Measurements from ENCODE around the gene CSGALNACT2.

Gene CSGALNACT2

DNA sequence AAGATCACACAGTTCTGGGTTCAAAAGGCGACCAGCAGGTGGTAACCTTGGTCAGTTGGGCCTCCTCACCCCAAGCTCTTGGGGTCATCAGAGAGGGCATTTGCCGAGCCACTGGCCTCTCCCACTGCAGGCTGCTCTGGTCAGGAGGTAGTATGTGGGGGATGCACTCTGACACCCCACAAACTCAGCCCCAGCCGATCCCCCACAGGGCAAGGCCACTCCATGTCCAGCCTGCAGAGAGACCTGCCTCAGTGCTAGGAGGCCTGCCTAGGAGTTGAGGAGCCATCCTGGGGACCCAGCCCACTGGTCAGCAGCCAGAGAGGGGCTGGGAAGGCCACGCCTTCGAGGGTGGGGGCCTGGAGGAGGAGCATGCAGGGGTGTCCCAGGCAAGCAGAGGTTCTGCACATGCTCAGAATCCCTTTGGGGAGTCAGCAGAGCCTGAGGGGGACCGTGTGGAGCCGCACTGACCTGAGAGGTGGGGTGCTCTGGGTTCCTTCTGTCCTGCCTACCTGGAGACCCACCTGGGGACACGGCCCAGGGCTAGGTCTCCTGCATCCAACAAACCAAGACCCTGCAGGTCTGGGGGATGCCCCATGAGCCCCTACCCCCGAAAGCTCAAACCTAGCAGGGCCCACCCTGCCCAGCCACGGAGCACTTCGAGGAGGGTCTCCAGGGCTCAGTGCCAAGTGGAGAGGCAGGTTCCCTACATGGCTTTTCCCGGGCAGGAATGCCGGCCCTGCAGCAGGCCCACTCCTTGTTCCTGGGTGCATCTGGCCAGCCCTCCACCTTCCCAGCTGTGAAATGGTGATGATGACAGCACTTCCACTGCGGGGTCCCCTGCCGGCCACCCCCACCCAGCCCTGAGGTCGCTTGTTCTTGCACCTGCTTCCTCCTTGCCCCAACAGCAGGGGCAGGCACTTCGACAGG is 70.2 kb downstream of the CSGALNACT2 start:
- H3K27me3 Mint-ChIP-seq = no peaks in the 10 kb centered on the region
- peaks cover 6 to 11% of the 10 kb centered on the region in 2 donors for H3K4me1 Mint-ChIP-seq

DNA sequence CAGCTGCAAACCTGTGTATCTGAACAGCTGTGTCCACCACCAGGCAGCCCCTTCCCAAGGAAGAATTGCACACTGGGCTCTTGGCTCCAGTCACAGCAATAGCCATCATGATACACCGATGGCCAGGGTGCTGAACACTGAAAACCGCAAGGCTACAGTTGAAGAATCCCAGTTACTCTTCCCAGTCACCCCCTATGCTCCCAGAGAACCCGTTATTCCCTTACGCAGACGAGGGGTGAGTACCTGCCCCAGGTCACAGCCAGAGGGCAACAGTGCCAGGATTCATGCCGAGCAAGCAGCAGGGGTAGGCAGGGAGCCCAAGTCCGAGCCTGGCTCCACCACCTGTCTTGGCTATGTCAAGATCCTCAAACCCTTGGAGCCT is 70.8 kb downstream of the CSGALNACT2 start:
- ATAC-seq (replicated peaks) = no peak
- no peak overlapping the region for H3K27ac Mint-ChIP-seq

More for the DNA sequence above, 70.2 kb downstream of the CSGALNACT2 start:
- Mint-ChIP-seq H3K9me3 (no peaks in the 10 kb centered on the region), H3K36me3 (no peaks in the 10 kb centered on the region), H3K4me3 (no peak overlapping the region), H3K27ac (no peak overlapping the region)
- ATAC-seq (replicated peaks) (no peak), DNase-seq (no peak)

DNA sequence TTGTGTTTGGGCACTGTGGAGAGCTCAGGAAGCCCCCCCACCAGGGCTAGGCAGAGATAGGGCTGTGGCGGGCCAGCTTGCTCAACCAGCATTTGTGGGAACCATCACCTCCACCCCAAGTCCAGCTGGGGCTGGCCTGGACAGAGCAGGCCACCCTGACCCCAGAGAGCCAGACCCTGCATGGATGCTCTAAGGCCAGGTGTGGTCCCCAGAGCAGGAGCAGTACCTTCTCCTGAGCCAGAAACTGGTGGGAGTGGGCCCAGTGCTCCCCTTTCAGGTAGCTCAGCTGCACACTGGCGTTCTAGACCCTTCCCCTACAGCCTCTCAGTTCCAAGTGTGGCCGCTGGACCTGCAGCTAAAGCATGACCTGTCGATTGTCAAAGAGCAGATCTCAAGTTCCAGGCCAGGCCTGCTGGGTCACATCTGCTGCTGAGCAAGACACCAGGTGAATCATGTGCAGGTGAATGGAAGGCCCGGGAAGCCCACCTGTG is 71.5 kb downstream of the CSGALNACT2 start:
- H3K27me3 Mint-ChIP-seq = no peaks in the 10 kb centered on the region
- H3K27ac Mint-ChIP-seq = no peak overlapping the region
- no peaks in the 10 kb centered on the region for H3K9me3 Mint-ChIP-seq
- no peak overlapping the region for H3K4me3 Mint-ChIP-seq
- H3K36me3 Mint-ChIP-seq = no peaks in the 10 kb centered on the region
- peaks cover 4 to 11% of the 10 kb centered on the region in 2 donors for H3K4me1 Mint-ChIP-seq
- no peak for ATAC-seq (replicated peaks)
- DNase-seq = no peak

More for the DNA sequence above, 70.8 kb downstream of the CSGALNACT2 start:
- Mint-ChIP-seq H3K4me1 (peaks cover 4 to 11% of the 10 kb centered on the region in 2 donors), H3K4me3 (no peak overlapping the region), H3K36me3 (no peaks in the 10 kb centered on the region), H3K27me3 (no peaks in the 10 kb centered on the region), H3K9me3 (no peaks in the 10 kb centered on the region)
- no peak for DNase-seq

DNA sequence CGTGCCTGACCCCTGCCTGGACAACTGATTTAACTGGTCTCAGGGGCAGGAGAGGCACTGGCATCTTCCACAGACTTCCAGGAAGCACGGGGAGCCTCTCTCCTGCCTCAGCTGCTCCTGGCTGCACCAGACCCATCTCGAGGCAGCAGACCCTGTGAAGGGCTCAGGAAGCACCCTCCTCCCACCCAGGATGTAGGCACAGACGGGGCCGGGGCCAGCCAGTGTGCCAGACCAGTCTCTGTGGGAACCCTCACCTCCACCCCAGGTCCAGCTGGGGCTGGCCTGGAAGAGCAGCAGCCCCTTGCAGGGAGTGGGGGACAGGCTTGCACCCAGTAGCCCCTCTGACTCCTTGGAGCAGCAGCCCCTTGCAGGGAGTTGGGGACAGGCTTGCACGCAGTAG is 72.3 kb downstream of the CSGALNACT2 start:
- no peaks in the 10 kb centered on the region for H3K9me3 Mint-ChIP-seq
- ATAC-seq (replicated peaks) (peak in 1 of 2 donors; percentile 10), DNase-seq (no peak)
- no peaks in the 10 kb centered on the region for H3K27me3 Mint-ChIP-seq
- no peak overlapping the region for H3K27ac Mint-ChIP-seq
- H3K4me1 Mint-ChIP-seq = peaks cover 4 to 6% of the 10 kb centered on the region in 2 donors
- H3K36me3 Mint-ChIP-seq = no peaks in the 10 kb centered on the region
- no peak overlapping the region for H3K4me3 Mint-ChIP-seq

DNA sequence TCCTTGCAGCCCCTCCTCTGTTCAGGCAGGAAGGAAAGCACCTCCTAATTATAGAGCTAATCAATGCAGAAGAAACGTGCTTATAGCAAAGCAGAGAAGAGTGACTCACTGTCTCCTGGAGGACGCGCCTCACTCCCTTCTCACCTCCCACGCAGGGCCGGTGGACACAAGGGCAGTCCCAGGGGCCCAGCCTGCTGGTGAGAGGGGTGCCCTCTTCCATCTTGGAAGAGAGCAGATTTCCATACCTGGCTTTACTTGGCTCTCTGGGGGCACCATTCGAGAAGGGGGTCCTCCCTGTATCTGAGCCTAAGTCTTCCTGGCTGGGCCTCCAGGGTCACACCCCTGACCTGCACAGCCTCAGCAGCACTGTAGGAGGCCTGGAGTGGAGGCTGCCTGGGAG is 72.8 kb downstream of the CSGALNACT2 start:
- H3K4me3 Mint-ChIP-seq = no peak overlapping the region
- no peaks in the 10 kb centered on the region for H3K36me3 Mint-ChIP-seq
- H3K4me1 Mint-ChIP-seq = peaks cover 4 to 6% of the 10 kb centered on the region in 2 donors
- DNase-seq = no peak
- peak; percentile 56 to 69 for ATAC-seq (replicated peaks)
- no peaks in the 10 kb centered on the region for H3K27me3 Mint-ChIP-seq
- H3K27ac Mint-ChIP-seq = no peak overlapping the region
- H3K9me3 Mint-ChIP-seq = no peaks in the 10 kb centered on the region

DNA sequence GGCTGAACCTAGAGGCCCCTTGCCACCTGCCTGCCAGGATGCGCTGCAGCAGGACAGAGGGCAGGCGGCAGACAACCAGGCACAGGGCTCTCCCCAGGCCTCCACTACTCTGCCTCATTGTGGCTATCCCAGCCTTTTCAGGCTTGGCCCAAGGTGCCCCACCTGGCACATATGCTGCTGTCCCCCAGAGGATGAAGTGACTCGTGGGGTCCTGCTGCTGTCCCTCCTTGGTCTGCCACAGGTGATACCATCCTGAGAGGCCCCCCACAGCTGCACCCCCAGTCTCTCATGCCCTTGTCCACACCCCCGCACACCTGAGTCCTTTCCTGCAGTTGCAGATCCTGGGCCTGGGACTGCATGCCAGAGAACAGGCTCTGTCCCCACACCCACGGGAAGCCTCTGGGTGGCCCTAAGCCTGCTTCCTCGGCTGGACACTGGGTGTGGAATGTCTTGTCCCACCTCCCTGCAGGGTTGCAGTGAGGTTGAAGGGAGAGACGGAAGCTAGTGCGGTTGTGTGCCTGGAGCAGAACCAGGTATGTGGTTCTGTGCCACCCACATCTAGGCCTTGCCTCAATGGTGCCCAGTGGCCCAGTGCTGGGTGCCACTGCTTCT is 73.3 kb downstream of the CSGALNACT2 start:
- DNase-seq (no peak), ATAC-seq (replicated peaks) (peak in 1 of 2 donors; percentile 6)
- Mint-ChIP-seq H3K36me3 (no peaks in the 10 kb centered on the region), H3K9me3 (no peaks in the 10 kb centered on the region), H3K4me1 (peaks cover 4 to 6% of the 10 kb centered on the region in 2 donors), H3K4me3 (no peak overlapping the region), H3K27ac (no peak overlapping the region), H3K27me3 (no peaks in the 10 kb centered on the region)

DNA sequence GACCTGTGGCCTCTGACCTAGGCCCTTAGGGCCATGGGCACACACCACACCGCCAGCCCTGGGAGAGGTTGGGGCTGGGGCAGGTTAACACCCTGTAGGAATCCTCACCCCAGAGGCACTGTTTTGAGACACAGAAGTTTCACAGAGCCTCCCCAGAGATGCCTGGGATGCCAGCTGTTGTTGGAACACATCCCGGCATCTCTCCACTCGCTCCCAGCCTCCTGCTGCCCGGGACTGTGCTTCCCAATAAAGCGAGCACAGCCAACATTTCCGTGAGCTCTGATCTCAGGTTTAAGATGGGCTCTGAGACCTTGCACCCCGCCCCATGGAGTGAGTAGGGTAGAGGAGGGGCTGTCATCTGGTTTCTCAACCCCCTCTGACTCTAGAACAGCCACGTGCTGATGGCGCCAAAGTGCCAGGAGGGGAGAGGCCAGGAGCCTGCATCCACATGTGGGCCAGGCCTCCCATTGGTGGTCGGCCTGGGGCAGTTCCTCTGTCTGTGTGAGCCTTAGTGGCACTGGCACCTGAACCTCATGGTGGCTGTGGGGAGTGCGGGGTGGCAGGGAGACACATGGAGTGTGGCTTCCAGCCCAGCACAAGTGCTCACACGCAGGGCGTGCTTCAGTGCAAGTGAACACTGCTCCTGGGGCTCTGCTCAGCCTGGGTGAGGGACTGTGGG is 73.9 kb downstream of the CSGALNACT2 start:
- Mint-ChIP-seq H3K27ac (no peak overlapping the region), H3K27me3 (peaks cover under 1 to 2% of the 10 kb centered on the region in 2 donors), H3K36me3 (no peaks in the 10 kb centered on the region), H3K9me3 (no peaks in the 10 kb centered on the region), H3K4me1 (peaks cover 4 to 6% of the 10 kb centered on the region in 2 donors), H3K4me3 (no peak overlapping the region)
- DNase-seq (no peak), ATAC-seq (replicated peaks) (no peak)

DNA sequence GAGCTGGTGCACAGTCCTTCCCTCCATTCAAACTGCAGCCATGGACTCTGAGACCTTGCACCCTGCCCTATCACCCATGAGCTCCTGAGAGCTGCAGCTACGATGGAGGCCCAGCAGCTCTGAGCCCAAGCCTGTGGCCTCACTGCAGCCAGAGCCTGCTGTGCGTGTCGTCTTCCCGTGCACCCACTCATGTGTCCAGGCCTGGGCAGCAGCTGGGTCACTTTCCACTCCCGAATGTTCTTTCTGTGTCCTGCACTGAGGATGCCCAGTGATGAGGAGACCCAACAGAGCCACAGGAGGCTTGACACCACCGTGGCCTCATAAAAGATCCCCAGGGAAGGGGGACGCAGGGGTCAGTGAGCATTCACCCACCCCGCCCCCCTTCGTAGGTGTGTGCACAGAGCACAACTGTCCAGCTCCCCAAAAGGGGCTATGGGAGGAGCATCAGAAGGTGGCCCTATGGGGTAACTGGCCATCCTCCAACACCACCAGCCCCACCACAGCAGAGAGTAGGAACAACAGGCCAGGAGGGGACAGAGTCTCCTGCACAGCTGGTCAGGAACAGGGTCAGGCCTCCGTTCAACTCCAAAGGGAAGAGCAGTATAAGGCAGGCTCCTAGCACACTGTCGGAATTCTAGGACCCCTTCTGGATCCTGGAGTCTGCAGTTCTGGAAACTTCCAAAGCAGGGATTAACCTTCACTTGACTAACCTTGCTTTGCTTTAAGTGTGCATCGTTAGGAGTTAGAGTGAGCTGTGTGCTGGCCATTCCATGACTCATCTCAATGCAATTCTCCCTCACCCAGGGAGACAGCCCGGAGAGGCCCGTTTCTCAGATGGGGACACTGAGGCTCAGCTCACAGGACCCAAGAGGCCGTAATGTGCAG is 76.1 kb downstream of the CSGALNACT2 start:
- Mint-ChIP-seq H3K27ac (no peak overlapping the region), H3K9me3 (no peaks in the 10 kb centered on the region), H3K36me3 (no peaks in the 10 kb centered on the region), H3K27me3 (peaks cover 5 to 15% of the 10 kb centered on the region in 2 donors), H3K4me1 (peaks cover 4 to 6% of the 10 kb centered on the region in 2 donors), H3K4me3 (no peak overlapping the region)
- DNase-seq = no peak
- no peak for ATAC-seq (replicated peaks)

DNA sequence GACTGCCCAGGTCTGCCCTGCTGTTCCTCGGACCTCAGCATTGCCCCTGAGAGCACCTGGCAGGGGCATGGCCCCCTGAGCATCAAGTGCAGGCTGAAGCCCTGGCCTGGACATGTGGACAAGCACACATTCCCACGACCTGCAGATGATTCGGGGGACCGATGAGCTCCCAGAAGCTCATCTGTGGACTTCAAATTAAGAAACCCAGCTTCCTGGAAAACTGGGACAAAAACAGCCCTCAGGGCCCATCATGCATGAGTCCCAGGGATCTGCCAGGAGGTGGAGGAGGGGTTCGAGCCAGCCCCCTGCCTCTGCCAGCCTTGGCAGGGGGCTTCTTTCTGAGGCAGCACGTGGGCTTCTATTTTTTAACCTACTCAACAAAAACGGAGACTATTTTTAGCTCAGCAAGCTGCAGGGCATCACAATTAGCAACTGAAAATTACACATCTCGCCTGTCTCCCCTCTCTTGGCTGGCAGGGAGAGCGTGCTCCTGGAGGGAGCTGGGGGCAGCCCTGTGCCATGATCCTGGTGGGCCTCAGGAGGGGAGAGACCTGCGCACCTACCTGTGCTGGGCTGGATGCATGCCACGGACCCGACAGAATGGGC is 76.8 kb downstream of the CSGALNACT2 start:
- ATAC-seq (replicated peaks) = no peak
- Mint-ChIP-seq H3K4me3 (no peak overlapping the region), H3K4me1 (peaks cover 4 to 6% of the 10 kb centered on the region in 2 donors), H3K36me3 (no peaks in the 10 kb centered on the region), H3K9me3 (no peaks in the 10 kb centered on the region), H3K27me3 (peaks cover 5 to 15% of the 10 kb centered on the region in 2 donors), H3K27ac (no peak overlapping the region)
- no peak for DNase-seq

DNA sequence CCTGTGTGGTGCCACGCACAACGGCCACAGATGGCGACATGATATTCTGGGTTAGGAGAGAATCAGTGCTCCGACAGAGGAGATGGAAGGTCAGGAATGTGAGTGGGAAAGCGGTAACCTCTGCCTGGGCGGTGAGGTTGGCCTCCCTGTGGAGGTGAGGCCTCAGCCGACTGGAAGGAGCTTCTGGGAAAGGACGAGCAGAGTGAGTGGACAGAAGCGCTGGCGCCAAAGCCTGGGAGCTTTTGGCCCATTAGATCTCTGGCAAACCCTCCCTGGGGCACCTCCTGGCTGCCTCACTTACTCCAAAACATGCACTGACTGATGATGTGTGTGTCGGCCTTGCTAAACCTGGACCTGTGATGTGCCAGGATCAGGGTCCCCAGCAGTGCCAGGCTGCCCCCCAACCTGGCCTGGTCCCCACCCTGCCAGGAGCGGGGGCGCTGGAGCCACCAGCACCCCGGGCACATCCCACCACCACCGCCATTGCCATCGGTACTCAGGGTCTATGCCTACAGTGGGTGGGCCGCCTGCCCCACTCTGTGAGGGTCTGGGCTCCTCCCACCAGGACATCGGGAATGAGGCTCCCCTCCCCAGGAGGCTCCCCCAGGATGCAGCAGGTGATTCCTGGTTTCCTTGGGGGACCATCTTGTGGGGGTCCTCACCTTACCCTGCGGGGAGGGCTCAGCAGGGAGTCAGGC is 77.7 kb downstream of the CSGALNACT2 start:
- Mint-ChIP-seq H3K27ac (no peak overlapping the region), H3K4me3 (no peak overlapping the region)

DNA sequence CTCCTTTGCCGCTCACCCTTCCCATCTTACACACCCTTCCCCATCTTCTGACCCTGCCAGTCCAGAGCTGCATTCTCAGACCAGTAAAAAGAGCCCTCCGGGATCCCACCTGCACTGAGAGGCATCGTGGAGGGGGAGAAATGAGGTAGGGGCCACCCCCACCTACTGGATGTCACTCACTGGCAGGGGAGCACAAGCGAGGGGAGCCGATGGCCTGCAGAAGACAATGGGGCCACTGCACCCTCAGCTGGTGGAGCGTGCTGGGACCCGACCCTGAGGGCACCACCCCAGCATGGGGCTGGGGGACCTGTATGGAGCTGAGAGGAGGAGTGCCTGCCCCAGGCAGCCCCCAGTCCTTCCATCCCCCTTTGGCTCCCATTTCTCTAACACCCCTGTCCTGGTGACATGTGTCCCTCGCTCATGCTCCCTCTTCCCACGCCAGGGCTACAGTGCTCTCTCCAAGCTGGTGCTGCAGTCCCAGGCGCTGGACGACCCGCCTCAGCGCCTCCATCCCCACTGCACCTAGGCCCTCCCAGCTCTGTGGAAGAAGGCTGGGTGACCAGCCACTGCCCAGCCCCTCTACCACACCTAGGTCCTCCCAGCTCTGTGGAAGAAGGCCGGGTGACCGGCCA is 78.8 kb downstream of the CSGALNACT2 start:
- Mint-ChIP-seq H3K27me3 (peaks cover 5 to 15% of the 10 kb centered on the region in 2 donors), H3K9me3 (no peaks in the 10 kb centered on the region), H3K36me3 (no peaks in the 10 kb centered on the region), H3K4me3 (no peak overlapping the region), H3K27ac (no peak overlapping the region), H3K4me1 (peaks cover 2 to 5% of the 10 kb centered on the region in 2 donors)
- ATAC-seq (replicated peaks) = no peak
- no peak for DNase-seq

More for the DNA sequence above, 77.7 kb downstream of the CSGALNACT2 start:
- Mint-ChIP-seq H3K36me3 (no peaks in the 10 kb centered on the region), H3K4me1 (peaks cover 2% of the 10 kb centered on the region in 2 donors), H3K9me3 (no peaks in the 10 kb centered on the region), H3K27me3 (peaks cover 5 to 15% of the 10 kb centered on the region in 2 donors)
- DNase-seq (no peak), ATAC-seq (replicated peaks) (no peak)

DNA sequence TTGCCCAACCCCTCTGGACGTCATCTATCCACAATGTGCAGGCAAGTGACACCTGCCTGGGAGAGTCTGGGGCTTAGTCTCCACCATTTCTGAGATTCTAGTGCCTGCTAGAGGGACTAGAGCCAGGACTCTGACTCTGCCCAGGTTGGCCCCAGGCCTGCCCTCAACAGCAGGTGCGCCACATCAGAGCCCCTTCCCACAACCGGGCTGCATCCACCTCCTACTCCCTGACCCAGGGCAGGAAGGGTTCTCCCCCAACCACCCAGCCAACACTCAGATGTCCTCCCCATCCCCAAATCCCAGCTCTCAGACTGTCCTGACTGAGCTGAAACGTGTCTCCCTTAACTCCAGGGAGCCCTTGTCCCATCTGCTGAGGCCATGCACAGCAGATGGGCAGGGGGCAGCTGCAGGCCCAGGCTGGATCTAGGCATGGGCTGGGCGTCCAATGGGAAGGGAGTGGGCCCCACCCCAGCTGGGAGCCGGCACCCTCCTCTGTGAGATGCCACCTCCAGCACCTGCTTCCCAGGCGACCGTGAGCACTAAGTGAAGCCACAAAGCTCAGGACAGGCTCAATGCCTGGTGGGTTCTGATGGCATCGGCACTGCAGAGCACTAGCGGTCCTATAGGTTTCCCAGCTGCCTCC is 79.4 kb downstream of the CSGALNACT2 start:
- Mint-ChIP-seq H3K9me3 (no peaks in the 10 kb centered on the region), H3K27me3 (peaks cover 5 to 15% of the 10 kb centered on the region in 2 donors), H3K4me3 (no peak overlapping the region), H3K4me1 (peaks cover 2 to 5% of the 10 kb centered on the region in 2 donors), H3K36me3 (no peaks in the 10 kb centered on the region), H3K27ac (no peak overlapping the region)
- DNase-seq (no peak), ATAC-seq (replicated peaks) (no peak)
